NCI-H2196 treated with DMSO at 0.1 percent for 48 hours (cell line): ENCODE data around the gene HNRNPA2B1.

Source experiments
- DNase-seq: peaks from one replicate; lab custom pipeline; 2025; ENCODE audit not compliant: unreplicated experiment; lab: John Stamatoyannopoulos, UW

HNRNPA2B1 gene

GRCh38 chr7:26200444-26201246 is at the start of gene HNRNPA2B1:
TSS of gene HNRNPA2B1 (minus strand) at chr7:26200746. CDS start at chr7:26200577, 169 bp downstream.
- DNase-seq: peak; percentile 97

- no peak for DNase-seq
These were observed 49.7 kb upstream of the HNRNPA2B1 start for GRCh38 chr7:26250239-26250638.

- DNase-seq: no peak
These were observed 44.6 kb upstream of the HNRNPA2B1 start for GRCh38 chr7:26245150-26245549.

GRCh38 chr7:26238032-26238431 is 37.5 kb upstream of the HNRNPA2B1 start:
- no peak for DNase-seq

- no peak for DNase-seq
These were observed 36.7 kb upstream of the HNRNPA2B1 start for GRCh38 chr7:26237035-26237807.

- DNase-seq: no peak
These were observed 33.5 kb upstream of the HNRNPA2B1 start for GRCh38 chr7:26233902-26234511.

- DNase-seq: no peak
These were observed 27.4 kb upstream of the HNRNPA2B1 start for GRCh38 chr7:26227987-26228386.

- no peak for DNase-seq
These were observed 23.8 kb upstream of the HNRNPA2B1 start for GRCh38 chr7:26224359-26224758.

GRCh38 chr7:26216049-26216448 is 15.5 kb upstream of the HNRNPA2B1 start:
- no peak for DNase-seq

- DNase-seq: no peak
These were observed 13.4 kb upstream of the HNRNPA2B1 start for GRCh38 chr7:26213807-26214515.

GRCh38 chr7:26212921-26213718 is 12.6 kb upstream of the HNRNPA2B1 start:
- no peak for DNase-seq

GRCh38 chr7:26208040-26208439 is 7.5 kb upstream of the HNRNPA2B1 start:
- DNase-seq: no peak

- DNase-seq: no peak
These were observed 2.5 kb upstream of the HNRNPA2B1 start for GRCh38 chr7:26203016-26203415.

- no peak for DNase-seq
These were observed 1.8 kb upstream of the HNRNPA2B1 start for GRCh38 chr7:26202019-26202990.

- peak; percentile 90 for DNase-seq
These were observed 887 bp upstream of the HNRNPA2B1 start, which contains the start of gene CBX3 for GRCh38 chr7:26201247-26202018. TSS of gene CBX3 (plus strand) at chr7:26201745. CDS start at chr7:26202999, 1,254 bp downstream.

GRCh38 chr7:26200038-26200443 is 505 bp downstream of the HNRNPA2B1 start:
- peak; percentile 40 for DNase-seq

- no peak for DNase-seq
These were observed 1.1 kb downstream of the HNRNPA2B1 start for GRCh38 chr7:26199301-26200037.

- no peak for DNase-seq
These were observed 1.8 kb downstream of the HNRNPA2B1 start for GRCh38 chr7:26198781-26199169.
